Astrocyte (in vitro differentiated cells and primary cell): ENCODE data around the gene NMNAT3. TPM values are rescaled to one million over a fixed set of nuclear protein-coding genes. Genes with fewer than 3 reads are reported as not detected.

Source experiments
- DNase-seq: peaks from one replicate; pipeline ENCODE4 v3.0.0-alpha.2; 2010; ENCODE audit warnings: low read depth
- FAIRE-seq: peaks from 2 replicates; lab custom pipeline; 2011; peaks lifted over from hg19 to GRCh38; lab: Jason Lieb, UNC
- H2AFZ ChIP-seq: 2 replicates; pipeline ENCODE4 v1.6.0; 2012; ENCODE audit warnings: low read depth, low read length, inconsistent platforms
- H3K27ac ChIP-seq: 2 replicates; pipeline ENCODE4 v1.5.1; 2011; ENCODE audit warnings: low read depth, low read length, inconsistent platforms
- H3K27me3 ChIP-seq: 2 replicates; pipeline ENCODE4 v1.6.0; 2011; ENCODE audit warnings: low read length, inconsistent platforms; ENCODE audit not compliant: insufficient read depth
- H3K36me3 ChIP-seq: 2 replicates; pipeline ENCODE4 v1.5.1; 2011; ENCODE audit warnings: low read length, inconsistent platforms; ENCODE audit not compliant: insufficient read depth
- H3K4me1 ChIP-seq: 2 replicates; pipeline ENCODE4 v1.5.1; 2011; ENCODE audit warnings: low read length, inconsistent platforms; ENCODE audit not compliant: insufficient read depth
- H3K4me2 ChIP-seq: 2 replicates; pipeline ENCODE4 v1.6.0; 2012; ENCODE audit warnings: low read length, inconsistent platforms
- H3K4me3 ChIP-seq: 2 replicates; pipeline ENCODE4 v1.5.1; 2011; ENCODE audit warnings: low read depth, mild to moderate bottlenecking, low read length, inconsistent platforms; ENCODE audit not compliant: insufficient read depth
- H3K79me2 ChIP-seq: 2 replicates; pipeline ENCODE4 v1.6.0; 2012; ENCODE audit warnings: mild to moderate bottlenecking, low read length, inconsistent platforms; ENCODE audit not compliant: insufficient read depth
- H3K9ac ChIP-seq: 2 replicates; pipeline ENCODE4 v1.6.0; 2012; ENCODE audit warnings: mild to moderate bottlenecking, low read length, inconsistent platforms
- H3K9me3 ChIP-seq: 2 replicates; pipeline ENCODE4 v1.5.1; 2012; ENCODE audit warnings: low read depth, mild to moderate bottlenecking, low read length, inconsistent platforms; ENCODE audit not compliant: insufficient read depth
- H4K20me1 ChIP-seq: 2 replicates; pipeline ENCODE4 v1.6.0; 2012; ENCODE audit warnings: low read length, inconsistent platforms; ENCODE audit not compliant: insufficient read depth
- H3K27ac Mint-ChIP-seq: one replicate; pipeline ENCODE4 v1.8.0; 2021; ENCODE audit warnings: mild to moderate bottlenecking, mixed read lengths; ENCODE audit not compliant: unreplicated experiment
- H3K27me3 Mint-ChIP-seq: one replicate; pipeline ENCODE4 v1.8.0; 2021; ENCODE audit warnings: low read depth, mixed read lengths; ENCODE audit not compliant: unreplicated experiment
- H3K36me3 Mint-ChIP-seq: one replicate; pipeline ENCODE4 v1.8.0; 2021; ENCODE audit warnings: low read depth, mixed read lengths; ENCODE audit not compliant: unreplicated experiment
- H3K4me1 Mint-ChIP-seq: one replicate; pipeline ENCODE4 v1.8.0; 2021; ENCODE audit warnings: low read depth, mixed read lengths; ENCODE audit not compliant: unreplicated experiment
- H3K4me3 Mint-ChIP-seq: one replicate; pipeline ENCODE4 v1.8.0; 2021; ENCODE audit warnings: mild to moderate bottlenecking, moderate library complexity, mixed read lengths; ENCODE audit not compliant: unreplicated experiment
- H3K9me3 Mint-ChIP-seq: one replicate; pipeline ENCODE4 v1.8.0; 2021; ENCODE audit warnings: mild to moderate bottlenecking, mixed read lengths; ENCODE audit not compliant: unreplicated experiment
- EZH2 ChIP-seq: IDR thresholded peaks from 2 replicates; pipeline ENCODE4 v1.6.1; 2012; ENCODE audit warnings: mild to moderate bottlenecking, low read length, inconsistent platforms; ENCODE audit not compliant: insufficient read depth
- total RNA-seq: library from RNA; stranded (reverse); gene quantifications from 2 replicates; pipeline ENCODE4 v1.2.1, GENCODE V29; 2021
- TF ChIP-seq, protein P1 (sequence below): IDR thresholded peaks from 2 replicates; pipeline ENCODE4 v1.5.1; 2011; ENCODE audit warnings: low read depth, mild to moderate bottlenecking, inconsistent platforms, low read length, moderate library complexity; ENCODE audit not compliant: insufficient read depth

Gene NMNAT3
- total RNA-seq, 1 donor from 2014 or later: 1.3 TPM

DNA sequence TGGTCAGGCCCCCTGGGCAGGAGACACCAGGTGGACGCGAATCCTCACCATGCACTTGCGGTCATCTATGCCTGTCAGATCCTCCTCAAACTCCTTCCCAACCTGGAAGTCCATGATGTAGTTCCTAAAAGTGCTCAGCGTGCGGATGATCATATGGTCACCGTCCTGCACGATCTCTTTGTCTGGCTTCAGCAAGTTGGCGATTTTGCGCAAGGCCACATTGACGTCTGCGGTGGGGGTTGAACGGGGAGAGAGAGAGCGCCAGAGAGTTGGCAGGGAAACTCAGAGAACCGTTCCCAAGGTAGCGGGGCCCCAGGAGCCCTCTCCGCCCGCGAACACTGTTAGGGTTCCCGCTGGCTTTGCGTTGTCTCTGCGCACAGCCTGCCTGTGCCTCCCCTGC lies 139.0 kb downstream of the NMNAT3 start:
- Mint-ChIP-seq H3K27me3 (peaks cover 8% of the 10 kb centered on the region), H3K36me3 (peaks cover 12% of the 10 kb centered on the region), H3K9me3 (peaks cover 19% of the 10 kb centered on the region), H3K4me3 (peak overlapping the region; percentile 73), H3K4me1 (peaks cover 30% of the 10 kb centered on the region), H3K27ac (peak overlapping the region; percentile 44)
- Histone ChIP-seq H3K4me2 (peak overlapping the region; percentile 95), H3K79me2 (peaks cover 63% of the 10 kb centered on the region), H3K9ac (peak overlapping the region; percentile 96), H4K20me1 (peaks cover 8% of the 10 kb centered on the region), H3K27ac (peak overlapping the region; percentile 95), H3K4me1 (peaks cover 63% of the 10 kb centered on the region), H3K9me3 (no peaks in the 10 kb centered on the region), H3K27me3 (no peaks in the 10 kb centered on the region), H3K4me3 (peak overlapping the region; percentile 77), H3K36me3 (peaks cover 16% of the 10 kb centered on the region), H2AFZ (peak overlapping the region; percentile 84)
- DNase-seq (peak; percentile 80), FAIRE-seq (no peak)
- TF ChIP-seq, protein P1, sequence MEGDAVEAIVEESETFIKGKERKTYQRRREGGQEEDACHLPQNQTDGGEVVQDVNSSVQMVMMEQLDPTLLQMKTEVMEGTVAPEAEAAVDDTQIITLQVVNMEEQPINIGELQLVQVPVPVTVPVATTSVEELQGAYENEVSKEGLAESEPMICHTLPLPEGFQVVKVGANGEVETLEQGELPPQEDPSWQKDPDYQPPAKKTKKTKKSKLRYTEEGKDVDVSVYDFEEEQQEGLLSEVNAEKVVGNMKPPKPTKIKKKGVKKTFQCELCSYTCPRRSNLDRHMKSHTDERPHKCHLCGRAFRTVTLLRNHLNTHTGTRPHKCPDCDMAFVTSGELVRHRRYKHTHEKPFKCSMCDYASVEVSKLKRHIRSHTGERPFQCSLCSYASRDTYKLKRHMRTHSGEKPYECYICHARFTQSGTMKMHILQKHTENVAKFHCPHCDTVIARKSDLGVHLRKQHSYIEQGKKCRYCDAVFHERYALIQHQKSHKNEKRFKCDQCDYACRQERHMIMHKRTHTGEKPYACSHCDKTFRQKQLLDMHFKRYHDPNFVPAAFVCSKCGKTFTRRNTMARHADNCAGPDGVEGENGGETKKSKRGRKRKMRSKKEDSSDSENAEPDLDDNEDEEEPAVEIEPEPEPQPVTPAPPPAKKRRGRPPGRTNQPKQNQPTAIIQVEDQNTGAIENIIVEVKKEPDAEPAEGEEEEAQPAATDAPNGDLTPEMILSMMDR: no peak
- no peak for TF ChIP-seq EZH2

DNA sequence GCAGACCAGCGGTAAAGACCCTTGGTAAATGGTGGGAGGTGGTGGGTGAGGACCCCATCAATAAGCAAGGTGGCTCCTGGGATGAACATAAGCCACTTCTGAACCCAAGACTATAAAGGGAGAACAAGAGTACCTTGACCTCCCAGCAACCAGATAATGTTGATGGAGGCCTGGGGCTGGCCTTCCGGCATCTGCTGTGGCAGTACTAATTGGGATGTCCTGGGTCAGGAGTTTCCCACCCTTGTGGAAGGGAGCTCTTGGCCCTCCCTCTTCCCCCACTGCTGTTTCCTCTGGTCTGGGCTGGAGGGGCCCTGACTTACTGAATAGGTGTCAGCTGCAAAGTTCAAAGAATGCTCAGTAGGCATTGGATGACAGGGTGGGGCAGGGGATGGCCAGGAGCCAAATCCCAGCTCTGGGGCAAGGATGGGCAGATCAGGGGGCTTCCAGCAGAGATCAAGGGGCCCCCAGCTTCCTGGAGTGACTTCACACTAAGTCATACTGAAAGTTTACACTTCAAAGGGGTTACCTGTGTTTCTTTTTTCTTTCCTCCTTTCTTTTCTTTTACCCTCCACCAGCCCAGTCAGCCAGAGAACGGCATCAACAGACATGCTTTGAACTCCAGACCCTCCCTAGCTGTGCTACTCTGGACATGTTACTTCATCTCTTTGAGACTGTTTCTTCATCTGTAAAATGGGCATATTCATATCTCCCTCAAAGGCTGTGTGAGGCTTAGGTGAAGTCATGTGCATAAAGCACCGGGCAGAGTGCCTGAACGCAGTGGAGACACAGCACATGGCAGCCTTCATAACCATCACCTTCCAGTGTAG lies 139.8 kb downstream of the NMNAT3 start:
- DNase-seq (no peak), FAIRE-seq (no peak)
- H4K20me1 ChIP-seq: peaks cover 8% of the 10 kb centered on the region
- peak overlapping the region; percentile 95 for H3K27ac ChIP-seq
- H3K9me3 Mint-ChIP-seq: peaks cover 19% of the 10 kb centered on the region
- H3K27me3 Mint-ChIP-seq: peaks cover 8% of the 10 kb centered on the region
- TF ChIP-seq, protein P1: no peak
- no peak for TF ChIP-seq EZH2
- H3K9ac ChIP-seq: peak overlapping the region; percentile 96
- no peaks in the 10 kb centered on the region for H3K9me3 ChIP-seq
- no peaks in the 10 kb centered on the region for H3K27me3 ChIP-seq
- H3K79me2 ChIP-seq: peaks cover 67% of the 10 kb centered on the region
- peaks cover 71% of the 10 kb centered on the region for H3K4me1 ChIP-seq
- H3K4me1 Mint-ChIP-seq: peaks cover 30% of the 10 kb centered on the region
- peak overlapping the region; percentile 73 for H3K4me3 Mint-ChIP-seq
- H3K36me3 Mint-ChIP-seq: peaks cover 12% of the 10 kb centered on the region
- no peak overlapping the region for H2AFZ ChIP-seq
- peak overlapping the region; percentile 9 for H3K27ac Mint-ChIP-seq
- peaks cover 16% of the 10 kb centered on the region for H3K36me3 ChIP-seq
- peak overlapping the region; percentile 95 for H3K4me2 ChIP-seq
- H3K4me3 ChIP-seq: peak overlapping the region; percentile 77

DNA sequence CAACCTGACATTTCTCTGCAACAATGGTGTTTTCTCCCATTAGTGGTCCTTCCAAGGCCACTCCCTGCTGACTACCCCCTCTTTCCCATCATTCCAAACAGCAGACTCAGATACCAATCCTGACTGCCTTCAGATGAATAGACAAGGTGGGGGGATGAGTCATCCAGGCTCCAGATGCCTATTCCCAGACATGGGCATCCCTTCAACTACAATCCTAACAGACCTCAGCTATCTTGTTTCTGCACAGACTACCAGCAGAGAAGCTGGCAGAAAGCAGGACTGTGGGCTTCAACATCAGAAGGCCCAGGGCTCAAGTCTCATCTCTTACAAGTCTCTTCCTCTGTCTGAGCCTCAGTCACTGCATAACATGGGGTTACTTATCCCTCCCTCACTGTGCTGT lies 140.4 kb downstream of the NMNAT3 start:
- Histone ChIP-seq H3K4me2 (peak overlapping the region; percentile 95), H3K4me1 (peaks cover 77% of the 10 kb centered on the region), H3K36me3 (peaks cover 16% of the 10 kb centered on the region), H3K4me3 (peak overlapping the region; percentile 77), H3K27ac (peak overlapping the region; percentile 95), H4K20me1 (peaks cover 8% of the 10 kb centered on the region), H3K9me3 (no peaks in the 10 kb centered on the region), H3K9ac (peak overlapping the region; percentile 96), H2AFZ (no peak overlapping the region), H3K27me3 (no peaks in the 10 kb centered on the region), H3K79me2 (peaks cover 71% of the 10 kb centered on the region)
- H3K4me1 Mint-ChIP-seq: peaks cover 30% of the 10 kb centered on the region
- peaks cover 12% of the 10 kb centered on the region for H3K36me3 Mint-ChIP-seq
- no peak overlapping the region for H3K27ac Mint-ChIP-seq
- no peak for TF ChIP-seq EZH2
- TF ChIP-seq, protein P1: no peak
- no peak overlapping the region for H3K4me3 Mint-ChIP-seq
- FAIRE-seq (no peak), DNase-seq (peak; percentile 96)
- H3K9me3 Mint-ChIP-seq: peaks cover 19% of the 10 kb centered on the region
- H3K27me3 Mint-ChIP-seq: peaks cover 5% of the 10 kb centered on the region
